ENCODE measurements around the gene PIK3CG.

Gene PIK3CG

DNA sequence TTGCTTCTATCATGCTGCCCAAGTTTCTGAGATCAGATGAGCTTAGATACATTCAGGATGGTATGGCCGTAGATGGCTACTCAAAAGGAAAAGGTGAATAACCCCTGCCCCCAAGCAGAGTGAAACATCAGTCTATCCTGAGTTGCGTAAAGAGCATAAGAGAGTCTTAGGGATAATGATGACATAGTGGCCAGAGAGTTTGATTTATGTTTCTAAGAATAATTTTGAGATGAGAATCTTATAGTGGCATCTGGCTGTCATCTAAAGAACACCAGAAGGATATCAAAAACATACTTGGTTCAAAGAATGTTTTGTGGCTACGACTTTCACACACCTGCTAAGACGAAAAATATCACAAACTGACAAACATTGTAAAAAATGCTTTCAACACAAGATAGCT, 20.6 kb downstream of the PIK3CG start (continued):
- TF ChIP-seq ZNF16 (tag by site-specific recombination; IDR thresholded peaks at IDR 0.05; ENCODE audit: low read depth) (no peak), ZNF664 (tag by site-specific recombination; IDR thresholded peaks at IDR 0.05) (no peak)

DNA sequence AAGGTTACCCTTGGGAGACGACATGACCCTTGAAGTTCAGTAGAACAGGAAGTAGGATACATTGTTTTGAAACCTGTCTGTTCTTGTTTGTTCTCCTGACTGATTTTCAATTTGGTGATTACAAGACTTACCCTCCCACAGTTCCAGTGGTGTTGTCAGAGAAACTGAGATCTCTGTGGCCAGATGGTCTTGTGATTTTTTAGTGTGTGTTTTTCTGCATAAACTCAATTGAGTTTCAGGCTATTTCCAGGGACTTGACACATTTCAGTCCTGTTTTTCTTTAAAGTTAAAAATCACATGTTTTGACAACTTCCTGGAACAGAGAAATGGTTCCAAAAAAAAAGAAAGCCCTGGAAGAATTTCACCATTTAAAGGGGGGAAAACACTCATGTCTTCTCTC, 22.3 kb downstream of the PIK3CG start:
- ChIA-PET CTCF (no interaction called here), POLR2A (no interaction called here)
- H3K36me3 ChIP-seq (ENCODE audit: control insufficient read depth in 2 of 2, insufficient read depth in 1 of 2, low read length in 2 of 2) = no peaks in the 10 kb centered on the region

DNA sequence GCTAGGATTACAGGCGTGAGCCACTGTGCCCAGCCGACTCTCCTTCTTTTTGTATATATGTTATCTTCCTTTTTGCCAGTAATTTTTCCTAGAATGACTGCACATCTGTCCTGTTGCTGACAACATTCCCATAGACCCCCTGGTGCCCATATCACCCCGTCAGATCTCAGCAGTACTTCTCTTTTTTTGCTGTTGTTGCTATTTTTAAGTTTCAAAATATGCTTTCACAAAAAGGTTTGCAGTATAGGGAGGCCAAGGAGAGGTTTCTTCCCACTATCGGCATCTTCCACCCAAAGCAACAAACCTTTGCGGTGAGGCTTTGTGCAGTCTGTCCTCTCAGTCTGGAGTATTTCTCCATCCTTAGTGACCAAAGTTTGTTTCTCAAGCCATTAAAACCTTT, 23.1 kb downstream of the PIK3CG start:
- no peaks in the 10 kb centered on the region for H3K4me1 ChIP-seq (ENCODE audit: control insufficient read depth, insufficient read depth, low read length)
- no peak overlapping the region for H3K4me3 ChIP-seq (ENCODE audit: low read depth, low read length)
- H3K9me3 ChIP-seq (ENCODE audit: control insufficient read depth, insufficient read depth, low read depth, low read length) = no peaks in the 10 kb centered on the region
- no peak overlapping the region for H3K27ac ChIP-seq (ENCODE audit: extremely low read depth, low read depth, low read length)
- TF ChIP-seq ZNF132 (tag by site-specific recombination; IDR thresholded peaks at IDR 0.05; ENCODE audit: borderline replicate concordance) (no peak), ZNF248 (tag by site-specific recombination; IDR thresholded peaks at IDR 0.05) (no peak), ZNF292 (tag by site-specific recombination; IDR thresholded peaks at IDR 0.05; ENCODE audit: borderline replicate concordance, low read depth) (no peak), ZNF624 (tag by site-specific recombination; IDR thresholded peaks at IDR 0.05) (no peak)
- TF ChIP-seq, protein P1, sequence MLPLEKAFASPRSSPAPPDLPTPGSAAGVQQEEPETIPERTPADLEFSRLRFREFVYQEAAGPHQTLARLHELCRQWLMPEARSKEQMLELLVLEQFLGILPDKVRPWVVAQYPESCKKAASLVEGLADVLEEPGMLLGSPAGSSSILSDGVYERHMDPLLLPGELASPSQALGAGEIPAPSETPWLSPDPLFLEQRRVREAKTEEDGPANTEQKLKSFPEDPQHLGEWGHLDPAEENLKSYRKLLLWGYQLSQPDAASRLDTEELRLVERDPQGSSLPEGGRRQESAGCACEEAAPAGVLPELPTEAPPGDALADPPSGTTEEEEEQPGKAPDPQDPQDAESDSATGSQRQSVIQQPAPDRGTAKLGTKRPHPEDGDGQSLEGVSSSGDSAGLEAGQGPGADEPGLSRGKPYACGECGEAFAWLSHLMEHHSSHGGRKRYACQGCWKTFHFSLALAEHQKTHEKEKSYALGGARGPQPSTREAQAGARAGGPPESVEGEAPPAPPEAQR (tag by site-specific recombination; IDR thresholded peaks at IDR 0.05) = no peak
- no peaks in the 10 kb centered on the region for H3K36me3 ChIP-seq (ENCODE audit: control insufficient read depth in 2 of 2, insufficient read depth in 1 of 2, low read length in 2 of 2)
- POLR2A ChIA-PET = no interaction called here
- CTCF ChIA-PET = no interaction called here

More for the DNA sequence above, 22.3 kb downstream of the PIK3CG start:
- TF ChIP-seq SP7 (tag by site-specific recombination; IDR thresholded peaks at IDR 0.05) (no peak), ZNF792 (tag by site-specific recombination; IDR thresholded peaks at IDR 0.05) (no peak), ZNF155 (tag by site-specific recombination; IDR thresholded peaks at IDR 0.05) (no peak), ZNF585B (tag by site-specific recombination; IDR thresholded peaks at IDR 0.05) (no peak), KLF10 (tag by site-specific recombination; IDR thresholded peaks at IDR 0.05) (no peak), ZNF544 (tag by site-specific recombination; IDR thresholded peaks at IDR 0.05) (no peak), RBAK (tag by site-specific recombination; IDR thresholded peaks at IDR 0.05) (no peak)
- TF ChIP-seq, protein P2, sequence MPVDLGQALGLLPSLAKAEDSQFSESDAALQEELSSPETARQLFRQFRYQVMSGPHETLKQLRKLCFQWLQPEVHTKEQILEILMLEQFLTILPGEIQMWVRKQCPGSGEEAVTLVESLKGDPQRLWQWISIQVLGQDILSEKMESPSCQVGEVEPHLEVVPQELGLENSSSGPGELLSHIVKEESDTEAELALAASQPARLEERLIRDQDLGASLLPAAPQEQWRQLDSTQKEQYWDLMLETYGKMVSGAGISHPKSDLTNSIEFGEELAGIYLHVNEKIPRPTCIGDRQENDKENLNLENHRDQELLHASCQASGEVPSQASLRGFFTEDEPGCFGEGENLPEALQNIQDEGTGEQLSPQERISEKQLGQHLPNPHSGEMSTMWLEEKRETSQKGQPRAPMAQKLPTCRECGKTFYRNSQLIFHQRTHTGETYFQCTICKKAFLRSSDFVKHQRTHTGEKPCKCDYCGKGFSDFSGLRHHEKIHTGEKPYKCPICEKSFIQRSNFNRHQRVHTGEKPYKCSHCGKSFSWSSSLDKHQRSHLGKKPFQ (tag by site-specific recombination; IDR thresholded peaks at IDR 0.05) = no peak
- no peaks in the 10 kb centered on the region for H3K9me3 ChIP-seq (ENCODE audit: control insufficient read depth, insufficient read depth, low read depth, low read length)
- H3K27ac ChIP-seq (ENCODE audit: extremely low read depth, low read depth, low read length) = no peak overlapping the region
- no peak overlapping the region for H3K4me3 ChIP-seq (ENCODE audit: low read depth, low read length)
- H3K4me1 ChIP-seq (ENCODE audit: control insufficient read depth, insufficient read depth, low read length) = no peaks in the 10 kb centered on the region

DNA sequence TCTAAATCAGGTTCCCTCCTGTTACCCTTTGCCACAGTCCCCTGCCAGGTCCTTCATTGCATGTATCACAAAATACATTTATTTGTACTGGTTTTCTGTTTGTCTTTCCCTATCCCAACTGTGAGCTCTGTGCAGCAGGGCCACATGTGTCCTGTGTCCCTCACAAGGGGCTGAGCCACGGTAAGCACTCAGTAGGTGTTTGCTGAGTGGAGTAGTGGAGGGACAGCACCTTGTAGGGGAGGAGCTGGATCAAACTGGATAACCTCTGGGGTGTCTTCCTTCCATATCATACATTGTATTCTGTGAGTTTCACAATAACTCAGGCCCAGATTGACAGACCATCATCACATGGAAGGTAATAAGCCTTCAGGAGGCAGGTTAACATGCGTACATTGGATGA, 25.9 kb downstream of the PIK3CG start:
- Histone ChIP-seq H3K4me1 (ENCODE audit: control insufficient read depth, insufficient read depth, low read length) (no peaks in the 10 kb centered on the region), H3K36me3 (ENCODE audit: control insufficient read depth in 2 of 2, insufficient read depth in 1 of 2, low read length in 2 of 2) (no peaks in the 10 kb centered on the region), H3K27ac (ENCODE audit: extremely low read depth, low read depth, low read length) (no peak overlapping the region), H3K4me3 (ENCODE audit: low read depth, low read length) (no peak overlapping the region), H3K9me3 (ENCODE audit: control insufficient read depth, insufficient read depth, low read depth, low read length) (no peaks in the 10 kb centered on the region)
- ChIA-PET CTCF (interaction anchor here (0.7 kb wide), 1 partner anchor 67 kb away, joined by 4 read pairs; no protein-coding TSS in a partner anchor), POLR2A (no interaction called here)
- no peak for TF ChIP-seq ZNF211 (tag by site-specific recombination; IDR thresholded peaks at IDR 0.05; ENCODE audit: low read depth)
- TF ChIP-seq ZNF146 (tag by site-specific recombination; IDR thresholded peaks at IDR 0.05) = no peak
- TF ChIP-seq ZNF600 (tag by site-specific recombination; IDR thresholded peaks at IDR 0.05) = no peak
- no peak for TF ChIP-seq KLF1 (tag by site-specific recombination; IDR thresholded peaks at IDR 0.05)
- no peak for TF ChIP-seq ZNF174 (tag by site-specific recombination; IDR thresholded peaks at IDR 0.05)
- TF ChIP-seq ZNF560 (tag by site-specific recombination; IDR thresholded peaks at IDR 0.05; ENCODE audit: borderline replicate concordance) = no peak
- no peak for TF ChIP-seq ZNF112 (tag by site-specific recombination; IDR thresholded peaks at IDR 0.05)
- TF ChIP-seq, protein P3, sequence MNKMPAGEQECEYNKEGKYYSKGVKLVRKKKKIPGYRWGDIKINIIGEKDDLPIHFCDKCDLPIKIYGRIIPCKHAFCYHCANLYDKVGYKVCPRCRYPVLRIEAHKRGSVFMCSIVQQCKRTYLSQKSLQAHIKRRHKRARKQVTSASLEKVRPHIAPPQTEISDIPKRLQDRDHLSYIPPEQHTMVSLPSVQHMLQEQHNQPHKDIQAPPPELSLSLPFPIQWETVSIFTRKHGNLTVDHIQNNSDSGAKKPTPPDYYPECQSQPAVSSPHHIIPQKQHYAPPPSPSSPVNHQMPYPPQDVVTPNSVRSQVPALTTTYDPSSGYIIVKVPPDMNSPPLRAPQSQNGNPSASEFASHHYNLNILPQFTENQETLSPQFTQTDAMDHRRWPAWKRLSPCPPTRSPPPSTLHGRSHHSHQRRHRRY (tag by site-specific recombination; IDR thresholded peaks at IDR 0.05) = no peak
- no peak for TF ChIP-seq ZNF157 (tag by site-specific recombination; IDR thresholded peaks at IDR 0.05)
- TF ChIP-seq ZNF701 (tag by site-specific recombination; IDR thresholded peaks at IDR 0.05) = no peak
- no peak for TF ChIP-seq ZNF791 (tag by site-specific recombination; IDR thresholded peaks at IDR 0.05)
